HEK293 (cell line): ENCODE data around the gene AXIN1.
A peak's percentile ranks its signal among the peaks of the same experiment; 100 is the strongest.

Experiments
- CTCF ChIP-seq: fragments of 450-650 bp; formaldehyde crosslinking; IDR thresholded peaks from 2 replicates; pipeline ENCODE4 v1.5.1; 2016; ENCODE audit warnings: missing biosample characterization, missing genetic modification characterization
- ELK4 ChIP-seq: IDR thresholded peaks from 2 replicates; pipeline ENCODE4 v1.6.1; 2011; ENCODE audit warnings: mild to moderate bottlenecking, low read depth, low read length, borderline replicate concordance
- HIC1 ChIP-seq: fragments of 450-650 bp; formaldehyde crosslinking; IDR thresholded peaks from 2 replicates; pipeline ENCODE4 v1.5.1; 2016; ENCODE audit warnings: missing biosample characterization, missing genetic modification characterization
- INSM2 ChIP-seq: fragments of 450-650 bp; formaldehyde crosslinking; IDR thresholded peaks from 2 replicates; pipeline ENCODE4 v1.5.1; 2016; ENCODE audit warnings: missing biosample characterization, missing genetic modification characterization
- PATZ1 ChIP-seq: fragments of 450-650 bp; formaldehyde crosslinking; IDR thresholded peaks from 2 replicates; pipeline ENCODE4 v1.5.1; 2016; ENCODE audit warnings: missing biosample characterization, missing genetic modification characterization
- REST ChIP-seq: fragments of 450-650 bp; formaldehyde crosslinking; IDR thresholded peaks from 2 replicates; pipeline ENCODE4 v1.5.1; 2016; ENCODE audit warnings: missing biosample characterization, missing genetic modification characterization
- SP2 ChIP-seq: fragments of 450-650 bp; formaldehyde crosslinking; IDR thresholded peaks from 2 replicates; pipeline ENCODE4 v1.5.1; 2016; ENCODE audit warnings: missing biosample characterization, missing genetic modification characterization
- ZBTB10 ChIP-seq: fragments of 450-650 bp; formaldehyde crosslinking; IDR thresholded peaks from 2 replicates; pipeline ENCODE4 v1.5.1; 2016; ENCODE audit warnings: missing biosample characterization, missing genetic modification characterization
- ZBTB26 ChIP-seq: fragments of 450-650 bp; formaldehyde crosslinking; optimal IDR thresholded peaks from 2 replicates; pipeline ENCODE3; 2016; ENCODE audit warnings: missing biosample characterization, mild to moderate bottlenecking, missing genetic modification characterization
- ZBTB7A ChIP-seq: fragments of 450-650 bp; formaldehyde crosslinking; IDR thresholded peaks from 2 replicates; pipeline ENCODE4 v1.5.1; 2016; ENCODE audit warnings: low read depth, missing biosample characterization, missing genetic modification characterization
- ZEB2 ChIP-seq: fragments of 450-650 bp; formaldehyde crosslinking; IDR thresholded peaks from 2 replicates; pipeline ENCODE4 v1.5.1; 2016; ENCODE audit warnings: missing biosample characterization, missing genetic modification characterization
- ZFP41 ChIP-seq: fragments of 450-650 bp; formaldehyde crosslinking; IDR thresholded peaks from 2 replicates; pipeline ENCODE4 v1.5.1; 2016; ENCODE audit warnings: missing biosample characterization, missing genetic modification characterization, borderline replicate concordance
- ZNF558 ChIP-seq: fragments of 450-650 bp; formaldehyde crosslinking; IDR thresholded peaks from 2 replicates; pipeline ENCODE4 v1.5.1; 2016; ENCODE audit warnings: missing biosample characterization, missing genetic modification characterization
- ZNF658 ChIP-seq: fragments of 450-650 bp; formaldehyde crosslinking; IDR thresholded peaks from 2 replicates; pipeline ENCODE4; 2016; ENCODE audit warnings: missing biosample characterization, missing genetic modification characterization
- ZNF692 ChIP-seq: fragments of 450-650 bp; formaldehyde crosslinking; IDR thresholded peaks from 2 replicates; pipeline ENCODE4 v1.5.1; 2016; ENCODE audit warnings: missing biosample characterization, missing genetic modification characterization
- ZNF704 ChIP-seq: fragments of 450-650 bp; formaldehyde crosslinking; IDR thresholded peaks from 2 replicates; pipeline ENCODE4 v1.5.1; 2016; ENCODE audit warnings: missing biosample characterization, missing genetic modification characterization

Gene AXIN1

GRCh38 chr16:381012-381788 is 28.7 kb upstream of the AXIN1 start (continued):
- TF ChIP-seq HIC1 (tag by site-specific recombination) (peak; percentile 72), ZNF704 (tag by site-specific recombination) (0 out of 2 replicates have a peak, but pooled peaks have one; percentile 24), SP2 (tag by site-specific recombination) (peak; percentile 72), ZNF692 (tag by site-specific recombination) (peak; percentile 71), PATZ1 (tag by site-specific recombination) (peak; percentile 74), ELK4 (no peak), ZFP41 (tag by site-specific recombination) (no peak), ZNF658 (tag by site-specific recombination) (no peak), REST (tag by site-specific recombination) (no peak), ZBTB10 (peak; percentile 63; the same call in 1 of the 2 replicates), ZBTB26 (tag by site-specific recombination) (peak; percentile 66), ZEB2 (tag by site-specific recombination) (peak; percentile 65; the same call in 1 of the 2 replicates), ZBTB7A (tag by site-specific recombination) (peak; percentile 64), INSM2 (tag by site-specific recombination) (0 out of 2 replicates have a peak, but pooled peaks have one; percentile 16), CTCF (tag by site-specific recombination) (no peak), ZNF558 (tag by site-specific recombination) (no peak)
